CD14-positive monocyte (primary cell): ENCODE results near the gene ELMO1. TPM values are rescaled to one million over a fixed set of nuclear protein-coding genes. Genes with fewer than 3 reads are reported as not detected.

Experiments used
- DNase-seq, 3 donors: peaks; one replicate each; pipeline ENCODE4 v3.0.0-alpha.2; 2011 to 2022
- H2AFZ ChIP-seq: 2 replicates; pipeline ENCODE4 v1.6.0; 2012; ENCODE audit warnings: mild to moderate bottlenecking, low read depth, low read length, inconsistent platforms; ENCODE audit not compliant: insufficient read depth, poor library complexity, severe bottlenecking
- H3K27ac ChIP-seq, 2 donors: 1 replicate in 1 of 2; 2 replicates in 1 of 2; pipeline ENCODE4 v1.5.1; 2012 to 2013; ENCODE audit warnings: low read length in 2 of 2, control low read depth in 1 of 2, inconsistent platforms in 1 of 2, low read depth in 1 of 2, mild to moderate bottlenecking in 1 of 2
- H3K27me3 ChIP-seq, 2 donors: one replicate each; pipeline versions ENCODE4 v1.6.0 to v1.6.1; 2011 to 2013; ENCODE audit warnings: low read length in 2 of 2; ENCODE audit not compliant: control insufficient read depth in 2 of 2, insufficient read depth in 2 of 2
- H3K36me3 ChIP-seq, 2 donors: replicated peaks in 1 of 2; 1 replicate in 1 of 2; 2 replicates in 1 of 2; pipeline versions ENCODE4 v1.5.1 to v1.6.1; 2012 to 2013; ENCODE audit warnings: low read length in 2 of 2, control low read depth in 1 of 2, inconsistent platforms in 1 of 2, mild to moderate bottlenecking in 1 of 2; ENCODE audit not compliant: insufficient read depth in 2 of 2, control insufficient read depth in 1 of 2
- H3K4me1 ChIP-seq, 2 donors: 1 replicate in 1 of 2; 2 replicates in 1 of 2; pipeline versions ENCODE4 v1.5.1 to v1.6.1; 2012 to 2013; ENCODE audit warnings: low read length in 2 of 2, control low read depth in 1 of 2, inconsistent platforms in 1 of 2, mild to moderate bottlenecking in 1 of 2, moderate library complexity in 1 of 2; ENCODE audit not compliant: insufficient read depth in 2 of 2, control insufficient read depth in 1 of 2
- H3K4me2 ChIP-seq: replicated peaks from 2 replicates; pipeline ENCODE3; 2012; ENCODE audit warnings: low read length, moderate library complexity, mild to moderate bottlenecking; ENCODE audit not compliant: poor library complexity, severe bottlenecking; ENCODE audit errors: extremely low read depth
- H3K4me3 ChIP-seq, 3 experiments: fragments of 200-600 bp in 1 of 3; sonication (generic) in 1 of 3; replicated peaks in 1 of 3; 1 replicate in 2 of 3; 2 replicates in 1 of 3; pipeline ENCODE4 v1.5.1; 2011 to 2013; ENCODE audit warnings: low read length in 3 of 3, mild to moderate bottlenecking in 3 of 3, control low read depth in 2 of 3, low read depth in 2 of 3, inconsistent platforms in 1 of 3, moderate library complexity in 1 of 3
- H3K79me2 ChIP-seq: 2 replicates; pipeline ENCODE4 v1.6.0; 2012; ENCODE audit warnings: mild to moderate bottlenecking, control low read depth, inconsistent platforms, low read length, moderate library complexity; ENCODE audit not compliant: insufficient read depth
- H3K9ac ChIP-seq: 2 replicates; pipeline ENCODE4 v1.6.0; 2017; ENCODE audit warnings: low read length, mild to moderate bottlenecking; ENCODE audit not compliant: insufficient read depth, poor library complexity, severe bottlenecking
- H3K9me3 ChIP-seq, 2 donors: replicated peaks in 1 of 2; 1 replicate in 1 of 2; 2 replicates in 1 of 2; pipeline versions ENCODE4 v1.5.1 to v1.6.1; 2012 to 2013; ENCODE audit warnings: low read length in 2 of 2, control low read depth in 1 of 2; ENCODE audit not compliant: control insufficient read depth in 1 of 2, insufficient read depth in 1 of 2
- H4K20me1 ChIP-seq: 2 replicates; pipeline ENCODE4 v1.6.0; 2012; ENCODE audit warnings: mild to moderate bottlenecking, low read length, control low read depth, moderate library complexity; ENCODE audit not compliant: insufficient read depth
- H3K27ac Mint-ChIP-seq, 7 donors: one replicate each; pipeline ENCODE4 v1.8.0; 2020; ENCODE audit warnings: mild to moderate bottlenecking in 7 of 7, mixed read lengths in 7 of 7, moderate library complexity in 6 of 7, inconsistent platforms in 2 of 7
- H3K27me3 Mint-ChIP-seq, 3 donors: one replicate each; pipeline ENCODE4 v1.8.0; 2021 to 2022; ENCODE audit warnings: low read depth in 3 of 3, mild to moderate bottlenecking in 3 of 3, mixed read lengths in 3 of 3, moderate library complexity in 3 of 3, inconsistent platforms in 1 of 3
- H3K36me3 Mint-ChIP-seq, 2 donors: one replicate each; pipeline ENCODE4 v1.8.0; 2020; ENCODE audit warnings: mixed read lengths in 2 of 2, inconsistent platforms in 1 of 2, mild to moderate bottlenecking in 1 of 2
- H3K4me1 Mint-ChIP-seq: one replicate; pipeline ENCODE4 v1.8.0; 2020; ENCODE audit warnings: mild to moderate bottlenecking, mixed read lengths
- H3K4me3 Mint-ChIP-seq, 2 donors: one replicate each; pipeline ENCODE4 v1.8.0; 2020; ENCODE audit warnings: mild to moderate bottlenecking in 2 of 2, mixed read lengths in 2 of 2, moderate library complexity in 1 of 2
- H3K9me3 Mint-ChIP-seq, 7 donors: one replicate each; pipeline ENCODE4 v1.8.0; 2020 to 2022; ENCODE audit warnings: mixed read lengths in 7 of 7, mild to moderate bottlenecking in 6 of 7, moderate library complexity in 6 of 7, inconsistent platforms in 2 of 7
- WGBS: methylation state at CpG from one replicate; pipeline ENCODE4 v1.1.5; 2013; ENCODE audit warnings: missing lambda C conversion rate; ENCODE audit not compliant: insufficient coverage; 5-methylcytosine and 5-hydroxymethylcytosine counted together
- intact Hi-C, 2 donors: fragments of 100-400 bp; cut with micrococcal nuclease; formaldehyde crosslinking; loops; one replicate each; pipeline versions ENCODE4 v1.15.0 to v1.15.1; 2023
- polyA plus RNA-seq, 3 donors: library from polyadenylated mRNA; depleted of rRNA in 1 of 3; unstranded in 2 of 3; stranded (reverse) in 1 of 3; fragments of 300-500 nt in 2 of 3; fragments of >200 nt in 1 of 3; fragmentation: Illumina TruSeq in 2 of 3; gene quantifications; 1 replicate in 2 of 3; 2 replicates in 1 of 3; pipeline ENCODE4 v1.2.3, GENCODE V29; 2012 to 2021
- TF ChIP-seq, protein P1 (sequence below): fragments of 200-600 bp; IDR thresholded peaks from one replicate; pipeline ENCODE4 v1.8.0; 2022; ENCODE audit warnings: antibody characterized with exemption, mild to moderate bottlenecking

ELMO1 gene
- polyA plus RNA-seq, 3 donors, result 46.6 to 50.2 (median 46.7) TPM

DNA sequence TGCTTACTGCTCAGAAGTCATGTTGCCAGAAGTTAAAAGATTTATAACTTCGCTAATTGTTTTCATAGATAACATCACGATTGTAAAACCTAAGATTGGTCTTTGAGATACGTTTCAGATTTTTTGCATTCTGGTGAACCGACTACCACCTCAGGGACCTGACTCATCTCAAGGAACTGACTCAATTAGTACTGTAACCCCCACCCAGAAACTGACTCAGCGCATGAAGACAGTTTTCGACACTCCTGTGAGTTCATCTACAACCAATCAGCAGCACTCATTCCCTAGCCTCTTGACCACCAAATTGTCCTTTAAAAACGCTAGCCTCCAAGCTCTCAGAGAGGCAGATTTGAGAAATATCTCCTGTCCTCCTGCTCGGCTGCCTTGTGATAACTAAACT, 72.3 kb downstream of the ELMO1 start:
- Mint-ChIP-seq H3K4me1 (peaks cover 7% of the 10 kb centered on the region), H3K9me3 (peaks cover 9 to 18% (median 15%) of the 10 kb centered on the region in 7 donors), H3K4me3 (no peak overlapping the region), H3K27me3 (no peaks in the 10 kb centered on the region), H3K27ac (no peak overlapping the region), H3K36me3 (peaks cover 22 to 31% of the 10 kb centered on the region in 2 donors)
- intact Hi-C loops, result no loop called here
- Histone ChIP-seq H3K9ac (no peak overlapping the region), H3K4me2 (no peak overlapping the region), H3K79me2 (peaks cover 84% of the 10 kb centered on the region), H3K27me3 (no peaks in the 10 kb centered on the region), H3K4me1 (no peaks in the 10 kb centered on the region), H2AFZ (no peak overlapping the region), H3K27ac (no peak overlapping the region), H3K36me3 (peaks cover 0 to 27% of the 10 kb centered on the region in 2 donors), H4K20me1 (peaks cover 72% of the 10 kb centered on the region), H3K9me3 (peaks cover 10 to 17% of the 10 kb centered on the region in 2 donors), H3K4me3 (no peak overlapping the region)
- peak in 1 of 3 donors; percentile 10 for DNase-seq
- 100% methylated on average over 6 of the region's 8 CpGs for WGBS
- TF ChIP-seq, protein P1, sequence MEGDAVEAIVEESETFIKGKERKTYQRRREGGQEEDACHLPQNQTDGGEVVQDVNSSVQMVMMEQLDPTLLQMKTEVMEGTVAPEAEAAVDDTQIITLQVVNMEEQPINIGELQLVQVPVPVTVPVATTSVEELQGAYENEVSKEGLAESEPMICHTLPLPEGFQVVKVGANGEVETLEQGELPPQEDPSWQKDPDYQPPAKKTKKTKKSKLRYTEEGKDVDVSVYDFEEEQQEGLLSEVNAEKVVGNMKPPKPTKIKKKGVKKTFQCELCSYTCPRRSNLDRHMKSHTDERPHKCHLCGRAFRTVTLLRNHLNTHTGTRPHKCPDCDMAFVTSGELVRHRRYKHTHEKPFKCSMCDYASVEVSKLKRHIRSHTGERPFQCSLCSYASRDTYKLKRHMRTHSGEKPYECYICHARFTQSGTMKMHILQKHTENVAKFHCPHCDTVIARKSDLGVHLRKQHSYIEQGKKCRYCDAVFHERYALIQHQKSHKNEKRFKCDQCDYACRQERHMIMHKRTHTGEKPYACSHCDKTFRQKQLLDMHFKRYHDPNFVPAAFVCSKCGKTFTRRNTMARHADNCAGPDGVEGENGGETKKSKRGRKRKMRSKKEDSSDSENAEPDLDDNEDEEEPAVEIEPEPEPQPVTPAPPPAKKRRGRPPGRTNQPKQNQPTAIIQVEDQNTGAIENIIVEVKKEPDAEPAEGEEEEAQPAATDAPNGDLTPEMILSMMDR, result no peak

DNA sequence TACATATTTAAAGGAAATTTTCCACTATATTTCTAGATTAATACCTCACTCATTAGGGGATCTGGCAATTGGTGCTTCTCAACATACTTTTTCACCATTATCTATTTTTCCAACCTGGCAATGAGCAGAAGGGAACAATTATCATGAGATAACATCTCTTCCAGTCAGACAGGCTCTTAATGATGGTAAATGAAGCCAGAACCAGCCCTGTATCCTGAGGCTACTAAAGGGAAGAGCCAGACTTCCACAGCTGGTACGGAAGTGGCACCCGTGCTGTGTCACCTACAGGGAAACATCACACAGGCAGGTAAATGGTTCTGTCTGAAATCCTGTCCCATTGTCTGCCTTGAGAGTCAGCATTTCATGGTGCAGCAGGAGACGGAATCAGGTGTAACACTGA, 75.9 kb downstream of the ELMO1 start:
- H3K27ac ChIP-seq, result no peak overlapping the region
- peaks cover 0 to 27% of the 10 kb centered on the region in 2 donors for H3K36me3 ChIP-seq
- intact Hi-C loops, result no loop called here
- peaks cover 96% of the 10 kb centered on the region for H4K20me1 ChIP-seq
- no peak overlapping the region for H3K9ac ChIP-seq
- no peak overlapping the region for H3K4me3 ChIP-seq
- 100% methylated on average over 3 of the region's 3 CpGs for WGBS
- H3K79me2 ChIP-seq, result peaks cover 75% of the 10 kb centered on the region
- no peak overlapping the region for H3K4me2 ChIP-seq
- Mint-ChIP-seq H3K36me3 (peaks cover 23 to 25% of the 10 kb centered on the region in 2 donors), H3K4me3 (no peak overlapping the region), H3K4me1 (peaks cover 4% of the 10 kb centered on the region), H3K27me3 (no peaks in the 10 kb centered on the region), H3K9me3 (peaks cover 8 to 14% (median 11%) of the 10 kb centered on the region in 7 donors), H3K27ac (peak overlapping the region in 1 of 7 donors; percentile 63)
- H2AFZ ChIP-seq, result no peak overlapping the region
- H3K27me3 ChIP-seq, result no peaks in the 10 kb centered on the region
- H3K9me3 ChIP-seq, result peaks cover 10 to 17% of the 10 kb centered on the region in 2 donors
- no peaks in the 10 kb centered on the region for H3K4me1 ChIP-seq
- DNase-seq, result no peak
- TF ChIP-seq, protein P1, result no peak
